HepG2 (cell line): Measurements from ENCODE around the gene ATP5MG. TPM values are rescaled to one million over a fixed set of nuclear protein-coding genes. Genes with fewer than 3 reads are reported as not detected.

Source experiments
- AHDC1 ChIP-seq: sonication (generic); formaldehyde crosslinking; IDR thresholded peaks from 2 replicates; pipeline ENCODE4 v1.5.1; 2020; ENCODE audit warnings: mild to moderate bottlenecking, missing genetic modification reagents, borderline replicate concordance
- ARID4A ChIP-seq: sonication (generic); formaldehyde crosslinking; IDR thresholded peaks from 2 replicates; pipeline ENCODE4 v1.5.0; 2020; ENCODE audit warnings: mild to moderate bottlenecking, missing genetic modification reagents, borderline replicate concordance
- CBX1 ChIP-seq: IDR thresholded peaks from one replicate; pipeline ENCODE4 v1.6.1; 2016; ENCODE audit warnings: antibody characterized with exemption, low read depth
- FOSL2 ChIP-seq: sonication (generic); formaldehyde crosslinking; IDR thresholded peaks from 2 replicates; pipeline ENCODE4 v1.4.0; 2020; ENCODE audit warnings: missing genetic modification reagents
- FOXK1 ChIP-seq: sonication (generic); formaldehyde crosslinking; IDR thresholded peaks from 2 replicates; pipeline ENCODE4 v1.4.0; 2020; ENCODE audit warnings: low read depth, missing genetic modification reagents, borderline replicate concordance
- GABPA ChIP-seq, 2 experiments: IDR thresholded peaks; 2 replicates each; pipeline ENCODE4 v1.6.1; 2011 to 2016; ENCODE audit warnings: low read depth in 2 of 2, low read length in 1 of 2, missing biosample characterization in 1 of 2, missing genetic modification characterization in 1 of 2
- HOXA3 ChIP-seq: sonication (generic); formaldehyde crosslinking; IDR thresholded peaks from 2 replicates; pipeline ENCODE4 v1.5.0; 2020; ENCODE audit warnings: missing genetic modification reagents
- IRF9 ChIP-seq: sonication (generic); formaldehyde crosslinking; IDR thresholded peaks from 2 replicates; pipeline ENCODE4 v1.8.0; 2022; ENCODE audit warnings: missing genetic modification reagents, mild to moderate bottlenecking, borderline replicate concordance
- NAIF1 ChIP-seq: sonication (generic); formaldehyde crosslinking; IDR thresholded peaks from 2 replicates; pipeline ENCODE4 v1.5.0; 2020; ENCODE audit warnings: mild to moderate bottlenecking, missing genetic modification reagents, borderline replicate concordance
- POLR2G ChIP-seq: fragments of 200-400 bp; formaldehyde crosslinking; IDR thresholded peaks from 2 replicates; pipeline ENCODE4 v1.6.1; 2018; ENCODE audit warnings: mild to moderate bottlenecking, low read depth, low read length, moderate library complexity
- RFX1 ChIP-seq: fragments of 450-650 bp; IDR thresholded peaks from 2 replicates; pipeline ENCODE4 v1.6.1; 2017
- RXRA ChIP-seq: sonication (generic); formaldehyde crosslinking; IDR thresholded peaks from 2 replicates; pipeline ENCODE4 v1.5.1; 2020; ENCODE audit warnings: missing genetic modification reagents
- WIZ ChIP-seq: sonication (generic); formaldehyde crosslinking; IDR thresholded peaks from 2 replicates; pipeline ENCODE4 v1.5.1; 2020; ENCODE audit warnings: mild to moderate bottlenecking, missing genetic modification reagents
- ZNF136 ChIP-seq: sonication (generic); formaldehyde crosslinking; IDR thresholded peaks from 2 replicates; pipeline ENCODE4 v1.8.1; 2022; ENCODE audit warnings: low read depth, mild to moderate bottlenecking, moderate library complexity, missing genetic modification reagents
- ZNF24 ChIP-seq: fragments of 450-650 bp; IDR thresholded peaks from 2 replicates; pipeline ENCODE4 v1.6.1; 2017; ENCODE audit warnings: antibody characterized with exemption, mild to moderate bottlenecking
- ZNF3 ChIP-seq: IDR thresholded peaks from 2 replicates; pipeline ENCODE4 v1.7.0; 2017; ENCODE audit warnings: inconsistent platforms
- ZNF713 ChIP-seq: sonication (generic); formaldehyde crosslinking; IDR thresholded peaks from 2 replicates; pipeline ENCODE4 v1.4.0; 2020; ENCODE audit warnings: mild to moderate bottlenecking, missing genetic modification reagents
- ZNF737 ChIP-seq: sonication (generic); formaldehyde crosslinking; IDR thresholded peaks from 2 replicates; pipeline ENCODE4 v1.5.0; 2020; ENCODE audit warnings: missing genetic modification reagents, mild to moderate bottlenecking, borderline replicate concordance
- ZNF792 ChIP-seq: IDR thresholded peaks from 2 replicates; pipeline ENCODE4 v1.6.1; 2016
- ZNF879 ChIP-seq: sonication (generic); formaldehyde crosslinking; IDR thresholded peaks from 2 replicates; pipeline ENCODE4 v1.8.1; 2023; ENCODE audit warnings: missing genetic modification reagents
- polyA plus RNA-seq, 8 experiments: library from polyadenylated mRNA; depleted of rRNA in 3 of 8; stranded (reverse) in 7 of 8; unstranded in 1 of 8; fragments of >200 nt; fragmentation: Illumina TruSeq in 4 of 8; extraction: Trizol in 4 of 8; gene quantifications; 2 replicates each; pipeline versions ENCODE4 v1.2.1 to v1.2.3, GENCODE V29; 2011 to 2016; ENCODE audit warnings: low read depth in 4 of 8, missing spikeins in 1 of 8, mixed read lengths in 1 of 8; ENCODE audit not compliant: insufficient read depth in 1 of 8
- total RNA-seq, 5 experiments: library from RNA; depleted of rRNA; stranded (reverse); fragments of >200 nt; fragmentation: Illumina TruSeq; extraction: Trizol; gene quantifications; 2 replicates each; pipeline ENCODE4 v1.2.3, GENCODE V29; 2016; ENCODE audit warnings: low read depth in 1 of 5

Gene ATP5MG
- total and polyA plus RNA-seq, 2 of the 13 experiments (the other 11 are each of a cell fraction or from before 2014, with no cell fraction given) = 260 to 320 TPM

GRCh38 chr11:118434553-118435289 is 33.3 kb downstream of the ATP5MG start (continued):
- TF ChIP-seq AHDC1 (CRISPR knock-in tag) (no peak), RFX1 (no peak), HOXA3 (CRISPR knock-in tag) (peak; percentile 23; the same call in 1 of the 2 replicates), FOSL2 (CRISPR knock-in tag) (no peak; the same call in 1 of the 2 replicates), IRF9 (peak; percentile 67; the same call in 1 of the 2 replicates), WIZ (CRISPR knock-in tag) (peak; percentile 57; the same call in 1 of the 2 replicates), ZNF24 (no peak), ZNF879 (CRISPR knock-in tag) (no peak), ZNF792 (CRISPR knock-in tag) (no peak), ZNF713 (no peak), GABPA (IDR thresholded peaks at IDR 0.05; ENCODE audit: low read depth, low read length) (no peak), GABPA (CRISPR knock-in tag; IDR thresholded peaks at IDR 0.05; ENCODE audit: low read depth) (no peak), NAIF1 (CRISPR knock-in tag) (no peak), ZNF3 (CRISPR knock-in tag) (no peak), RXRA (CRISPR knock-in tag) (peak; percentile 79), ZNF737 (CRISPR knock-in tag) (no peak), POLR2G (no peak), ARID4A (CRISPR knock-in tag) (peak; percentile 80), FOXK1 (CRISPR knock-in tag) (peak; percentile 21; the same call in 1 of the 2 replicates), ZNF136 (no peak), CBX1 (peak; percentile 26)
